HG03039 (cell line): Measurements from ENCODE around the gene PLAC9.
"Not testable (repeated sequence)": the region's sequence is repeated elsewhere in the genome, so short reads cannot be mapped to it uniquely, and the experiment has no call there.

ENCODE experiments used
- ATAC-seq: cut with Tn5 transposase; IDR thresholded peaks from one replicate; pipeline ENCODE4 v1.9.1; 2021; ENCODE audit warnings: mild to moderate bottlenecking, moderate library complexity; ENCODE audit not compliant: unreplicated experiment

PLAC9 gene, protein sequence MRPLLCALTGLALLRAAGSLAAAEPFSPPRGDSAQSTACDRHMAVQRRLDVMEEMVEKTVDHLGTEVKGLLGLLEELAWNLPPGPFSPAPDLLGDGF

DNA sequence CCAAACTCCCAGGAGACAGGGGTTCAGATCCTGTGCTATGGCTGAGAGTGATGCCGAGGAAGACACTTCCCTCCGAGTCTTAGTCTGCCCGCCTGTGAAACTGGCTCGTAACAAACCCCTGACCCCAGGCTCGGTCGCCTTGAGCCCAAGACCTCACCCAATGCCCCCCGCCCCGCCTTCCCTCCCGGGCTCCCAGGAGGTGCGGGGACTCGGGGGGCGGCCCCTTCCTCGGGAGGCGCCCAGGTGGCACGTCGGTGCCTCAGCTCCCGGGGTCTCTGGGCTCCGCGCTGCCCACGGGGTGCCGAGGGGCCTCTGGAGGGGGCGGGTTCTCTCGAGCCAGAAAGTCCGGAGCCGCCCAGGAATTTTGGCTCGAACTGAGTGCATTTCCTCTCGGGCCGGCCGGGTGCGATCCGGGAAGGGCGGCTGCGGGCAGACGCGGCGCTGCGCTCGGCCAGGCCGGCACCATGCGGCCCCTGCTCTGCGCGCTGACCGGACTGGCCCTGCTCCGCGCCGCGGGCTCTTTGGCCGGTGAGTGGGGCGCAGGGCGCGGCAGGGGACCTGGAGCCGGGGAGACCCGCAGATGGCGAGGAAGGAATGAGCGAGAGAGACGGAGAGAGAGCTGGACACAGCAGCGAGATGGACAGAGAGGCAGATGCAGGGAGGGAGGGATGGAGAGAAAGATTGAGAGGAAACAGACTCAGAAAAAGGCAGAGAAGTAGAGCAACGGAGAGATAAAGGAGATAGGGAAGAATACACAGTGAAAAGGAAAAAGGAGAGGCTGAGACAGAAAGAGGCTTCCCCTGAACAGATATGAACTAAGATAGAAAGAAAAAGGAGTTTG, at the start of gene PLAC9:
TSS of gene PLAC9 (plus strand) at position 432 of the 841 bp plus-strand sequence. CDS start at position 465, 33 bp downstream.
- ATAC-seq, result no peak

DNA sequence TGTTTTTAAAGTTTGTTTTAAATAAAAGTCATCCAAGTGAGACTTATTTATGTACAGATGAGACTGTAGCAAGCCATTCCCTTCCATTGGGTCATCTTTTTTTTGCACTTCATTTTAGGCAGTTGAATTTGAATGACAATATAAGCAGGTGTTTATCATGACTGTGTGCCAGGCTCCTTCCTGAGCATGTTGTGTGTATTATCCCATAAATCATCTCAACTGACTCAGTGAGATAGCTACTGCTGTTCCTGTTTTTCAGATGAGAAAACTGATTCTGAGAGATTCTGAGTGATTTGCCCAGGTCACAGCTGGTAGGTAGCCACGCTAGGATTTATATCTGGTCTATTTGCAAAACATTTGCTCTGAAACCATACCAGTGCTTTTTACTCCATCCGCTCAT, 42.4 kb upstream of the PLAC9 start:
- no peak for ATAC-seq

DNA sequence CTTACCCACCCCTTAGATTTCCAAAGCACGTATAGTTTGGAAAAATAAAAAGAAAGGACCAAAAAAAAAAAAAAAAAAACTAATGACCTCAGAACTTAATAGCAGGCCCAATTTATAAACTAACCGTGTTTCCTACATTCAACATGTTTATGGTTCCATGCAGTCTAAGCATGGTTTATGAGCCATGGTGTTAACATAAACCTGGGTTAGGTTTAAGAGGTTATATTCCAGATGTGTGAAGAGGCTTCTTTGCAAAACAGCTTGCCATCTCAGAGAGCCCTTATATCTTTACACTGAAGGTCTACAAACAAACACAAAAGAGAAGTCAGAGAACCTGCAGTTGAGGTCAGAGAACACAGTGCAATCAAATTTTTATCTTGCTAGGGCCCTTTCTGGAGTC, 38.3 kb upstream of the PLAC9 start:
- ATAC-seq, result no peak

DNA sequence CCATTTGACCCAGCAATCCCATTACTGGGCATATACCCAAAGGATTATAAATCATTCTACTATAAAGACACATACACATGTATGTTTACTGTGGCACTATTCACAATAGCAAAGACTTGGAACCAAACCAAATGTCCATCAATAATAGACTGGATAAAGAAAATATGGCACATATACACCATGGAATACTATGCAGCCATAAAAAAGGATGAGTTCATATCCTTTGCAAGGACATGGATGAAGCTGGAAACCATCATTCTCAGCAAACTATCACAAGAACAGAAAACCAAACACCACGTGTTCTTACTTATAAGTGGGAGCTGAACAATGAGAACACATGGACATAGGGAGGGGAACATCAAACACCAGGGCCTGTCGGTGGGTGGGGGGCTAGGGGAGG, 34.3 kb upstream of the PLAC9 start:
- ATAC-seq, result not testable (repeated sequence)

DNA sequence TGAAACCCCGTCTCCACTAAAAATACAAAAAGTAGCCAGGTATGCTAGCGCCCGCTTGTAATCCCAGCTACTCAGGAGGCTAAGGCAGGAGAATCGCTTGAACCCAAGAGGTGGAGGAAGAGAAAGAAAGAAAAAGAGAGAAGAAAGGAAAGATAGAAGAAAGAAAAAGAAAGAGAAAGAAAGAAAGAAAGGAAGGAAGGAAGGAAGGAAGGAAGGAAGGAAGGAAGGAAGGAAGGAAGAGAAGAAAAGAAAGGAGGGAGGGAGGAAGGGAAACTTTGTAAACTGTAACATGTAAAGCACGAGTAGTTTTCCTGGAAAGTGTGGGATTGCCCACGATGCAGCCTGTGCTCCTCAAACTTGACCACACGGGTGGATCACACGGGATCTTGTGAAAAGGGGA, 33.2 kb upstream of the PLAC9 start:
- not testable (repeated sequence) for ATAC-seq

DNA sequence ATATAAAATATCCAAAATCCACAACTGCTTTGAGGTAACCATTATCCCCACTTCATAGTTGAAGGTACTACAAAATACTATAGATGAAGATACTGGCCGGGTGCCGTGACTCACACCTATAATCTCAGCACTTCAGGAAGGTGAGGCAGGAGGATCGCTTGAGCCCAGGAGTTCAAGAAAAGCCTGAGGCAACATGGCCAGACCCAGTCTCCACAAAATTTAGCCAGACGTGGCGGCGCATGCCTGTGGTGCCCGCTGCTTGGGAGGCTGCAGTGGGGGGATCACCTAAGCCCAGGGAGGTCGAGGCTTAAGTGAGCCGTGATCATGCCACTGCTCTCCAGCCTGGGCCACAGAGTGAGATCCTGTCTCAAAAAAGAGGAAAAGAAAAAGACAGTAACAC, 32.4 kb upstream of the PLAC9 start:
- ATAC-seq, result no peak

DNA sequence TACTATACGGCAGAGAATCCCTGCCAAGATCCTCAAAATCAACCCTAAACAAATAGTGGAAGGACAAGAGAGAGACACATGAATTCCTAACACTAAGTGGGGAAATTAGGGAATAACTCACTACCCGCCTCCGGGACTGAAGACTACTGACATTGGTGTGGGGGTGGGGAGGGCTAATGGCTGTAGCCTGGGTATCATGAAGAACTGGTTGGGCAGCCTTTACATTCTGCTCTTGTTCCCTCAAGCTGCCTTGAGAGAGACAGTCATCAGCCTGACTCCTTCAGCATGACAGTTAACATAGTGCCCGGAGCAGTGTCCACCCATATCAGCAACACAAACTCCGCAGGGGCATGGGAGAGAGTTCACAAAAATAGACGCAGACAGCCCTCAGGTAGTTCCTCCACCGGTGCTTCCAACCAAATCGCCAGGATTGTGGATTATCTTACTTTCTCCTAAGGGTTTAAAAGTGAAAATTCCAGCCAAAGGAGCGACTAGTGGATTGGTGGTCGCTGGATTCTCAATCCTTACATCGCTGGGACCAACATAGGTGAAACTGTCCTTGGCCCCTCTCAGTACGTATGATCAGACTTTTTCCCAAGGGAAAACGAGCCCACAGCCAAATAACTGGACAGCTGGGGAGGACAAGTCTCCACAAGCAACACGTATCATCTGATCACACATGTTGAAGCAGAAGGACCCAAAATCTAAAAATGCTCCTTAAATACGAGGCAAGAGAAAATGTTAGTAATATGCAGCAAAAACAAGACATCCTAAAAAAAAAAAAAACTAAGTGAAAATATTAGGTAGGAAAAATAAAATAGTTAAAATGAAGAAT, 31.5 kb upstream of the PLAC9 start:
- no peak for ATAC-seq

DNA sequence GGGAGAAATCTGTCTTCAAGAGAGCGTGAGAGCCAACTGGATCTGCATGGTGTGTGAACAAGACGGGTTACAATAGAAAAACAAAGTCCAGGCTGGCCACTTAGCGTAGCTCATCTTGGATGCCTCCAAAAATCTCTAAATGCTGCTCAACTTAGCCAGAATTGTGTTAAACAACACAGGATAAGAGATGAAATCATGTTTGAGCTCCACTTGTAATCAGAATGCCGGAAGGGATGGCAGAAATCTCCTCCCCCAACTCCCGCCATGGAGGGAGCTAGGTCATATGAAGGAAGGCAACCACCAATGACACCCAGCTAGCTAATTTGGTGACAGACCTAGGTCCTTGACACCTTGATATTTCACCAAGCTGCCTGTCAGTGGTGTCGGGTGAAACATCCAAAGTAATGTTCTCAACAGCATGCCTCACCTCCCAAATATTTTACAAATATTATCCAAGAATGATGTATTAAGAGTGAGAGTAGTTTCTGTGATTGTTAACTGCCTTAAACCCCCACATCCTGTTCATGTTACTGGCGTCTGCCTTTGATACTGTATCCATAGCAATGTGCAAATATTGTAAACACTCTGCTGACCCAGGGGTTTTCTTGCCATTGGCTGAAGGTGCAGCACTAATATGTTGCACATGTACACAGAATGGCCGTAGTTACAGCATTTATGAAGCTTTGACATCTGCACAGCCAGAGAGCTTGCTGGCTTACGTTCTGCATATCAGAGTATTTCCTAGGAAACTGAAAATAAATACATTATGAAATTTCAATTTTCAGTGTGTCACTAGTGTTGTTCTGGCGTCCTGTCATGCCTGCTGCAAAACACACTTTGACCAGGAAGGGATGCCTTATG, 28.2 kb upstream of the PLAC9 start:
- no peak for ATAC-seq

DNA sequence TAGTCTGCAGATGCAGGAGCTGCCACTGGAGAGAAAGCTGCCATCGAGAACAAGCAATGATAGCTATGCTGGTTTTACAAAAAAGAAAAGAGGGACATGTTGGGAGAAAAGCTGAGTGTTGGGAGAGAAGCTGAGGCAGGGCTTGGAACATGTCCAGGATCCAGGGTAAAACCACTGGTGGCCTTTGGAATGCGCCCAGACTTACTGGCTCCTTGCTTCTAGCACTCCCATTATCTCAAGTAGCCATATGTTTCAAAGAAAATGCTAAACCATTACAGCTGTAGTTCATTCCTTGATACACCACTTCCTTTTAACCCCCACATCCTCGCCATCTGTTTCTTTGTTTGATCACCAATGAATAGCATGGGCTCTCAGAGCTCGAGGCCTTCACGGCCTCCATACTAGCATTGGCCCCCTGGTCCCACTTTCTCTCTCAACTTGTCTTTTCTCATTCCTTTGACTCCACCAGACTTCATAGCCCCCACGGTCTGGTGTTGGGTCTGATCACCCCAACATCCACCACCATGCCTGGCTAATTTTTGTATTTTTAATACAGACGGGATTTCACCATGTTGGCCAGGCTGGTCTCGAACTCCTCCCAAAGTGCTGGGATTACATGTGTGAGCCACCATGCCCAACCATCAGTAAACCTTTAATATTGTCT, 23.8 kb upstream of the PLAC9 start:
- ATAC-seq, result no peak

DNA sequence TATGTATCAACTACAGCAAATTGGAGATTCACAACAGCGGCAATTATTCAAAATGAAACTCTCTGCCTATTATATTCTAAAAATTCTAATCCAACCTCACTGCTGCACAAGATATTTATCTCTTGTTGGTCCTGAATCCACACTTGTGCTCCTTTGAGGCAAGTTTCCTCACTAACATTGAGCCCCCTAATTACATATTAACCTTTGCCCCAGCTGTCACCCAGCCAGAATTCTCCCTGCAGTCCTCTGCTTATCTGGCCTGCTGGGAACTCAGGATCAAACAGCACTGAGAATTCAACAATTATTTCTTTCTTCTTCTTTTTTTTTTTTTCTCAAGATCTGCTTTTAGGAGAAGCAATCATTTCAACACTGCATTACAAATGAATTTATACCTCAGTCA, 21.5 kb upstream of the PLAC9 start:
- no peak for ATAC-seq

DNA sequence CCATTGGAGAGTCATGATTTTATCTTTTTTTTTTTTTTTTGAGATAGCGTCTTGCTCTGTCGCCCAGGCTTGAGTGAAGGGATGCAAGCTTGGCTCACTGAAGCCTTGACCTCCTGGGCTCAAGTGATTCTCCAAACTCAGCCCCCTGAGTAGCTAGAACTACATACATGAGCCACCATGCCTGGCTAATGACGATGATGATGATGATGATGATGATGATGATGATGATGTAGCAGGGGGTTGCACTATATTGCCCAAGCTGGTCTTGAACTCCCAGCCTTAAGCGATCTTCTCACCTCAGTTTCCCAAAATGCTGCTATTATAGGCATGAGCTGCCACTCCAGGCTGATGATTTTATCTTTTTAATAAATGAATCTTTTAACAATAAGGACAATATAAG, 13.9 kb upstream of the PLAC9 start:
- ATAC-seq, result no peak

DNA sequence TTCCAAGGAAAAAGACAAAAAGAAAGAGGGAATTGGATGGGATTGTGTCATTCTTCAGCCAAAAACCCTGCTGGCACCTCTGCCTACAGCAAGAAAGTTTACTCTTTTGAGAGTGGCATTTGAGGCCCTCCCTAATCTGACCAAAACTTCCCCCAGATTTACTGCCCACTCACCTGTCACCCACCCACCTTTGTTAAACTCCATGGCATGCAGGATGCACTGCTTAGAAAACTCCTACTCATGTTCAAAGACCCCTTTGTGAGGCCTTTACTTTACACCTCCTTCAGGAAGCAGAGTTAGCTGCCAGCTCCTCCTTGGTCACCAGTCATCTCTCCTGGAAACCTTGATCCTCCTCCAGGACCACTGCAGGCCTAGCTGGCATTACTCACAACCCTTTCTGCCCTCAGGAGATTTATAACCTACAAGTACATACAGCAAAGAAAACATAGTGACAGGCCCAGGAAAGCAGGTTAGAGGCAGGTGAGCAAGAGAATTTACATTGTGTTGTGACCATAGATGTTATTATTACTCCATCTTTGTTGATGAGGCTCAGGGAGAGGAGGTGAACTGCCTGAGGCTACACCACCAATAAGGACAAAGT, 10.3 kb upstream of the PLAC9 start:
- ATAC-seq, result no peak

DNA sequence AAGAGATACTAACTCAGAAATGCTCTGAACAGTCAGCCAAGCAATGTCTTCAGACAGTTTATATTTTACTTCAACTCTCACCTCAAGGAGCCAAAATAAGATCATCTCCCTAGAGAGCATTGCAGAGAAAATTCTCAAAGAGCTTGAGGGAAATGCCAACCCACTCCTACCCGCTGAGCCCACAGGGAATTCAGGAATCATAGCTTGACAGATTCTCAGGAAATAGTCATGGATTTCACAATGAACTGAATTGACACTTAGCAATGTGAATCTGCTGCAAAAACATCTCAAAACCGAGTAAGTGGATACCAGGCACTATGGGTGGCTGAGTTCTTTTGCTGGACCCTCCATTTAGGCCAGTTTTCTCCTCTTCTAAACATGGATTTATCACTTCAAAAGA, 9.8 kb upstream of the PLAC9 start:
- no peak for ATAC-seq

DNA sequence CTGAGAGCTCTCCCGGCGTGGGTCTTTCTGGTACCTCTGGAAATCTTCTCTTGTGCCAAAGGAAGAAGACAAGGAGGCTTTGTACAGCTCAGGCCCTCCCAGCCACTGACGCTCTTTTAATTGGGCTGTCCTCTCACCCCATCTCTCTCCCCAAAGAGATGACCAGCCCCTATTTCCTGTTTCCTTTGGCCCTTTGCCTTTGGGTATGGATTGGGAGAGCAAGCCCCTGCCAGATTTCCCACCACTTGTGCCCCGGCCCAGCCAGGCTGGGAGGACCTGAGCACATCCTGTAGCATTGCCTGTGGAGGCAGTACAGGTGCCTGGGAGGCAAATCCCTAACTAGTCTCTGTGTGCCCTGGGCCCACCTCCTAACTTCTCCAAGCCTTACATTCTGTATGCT, 5.7 kb upstream of the PLAC9 start:
- ATAC-seq, result no peak

DNA sequence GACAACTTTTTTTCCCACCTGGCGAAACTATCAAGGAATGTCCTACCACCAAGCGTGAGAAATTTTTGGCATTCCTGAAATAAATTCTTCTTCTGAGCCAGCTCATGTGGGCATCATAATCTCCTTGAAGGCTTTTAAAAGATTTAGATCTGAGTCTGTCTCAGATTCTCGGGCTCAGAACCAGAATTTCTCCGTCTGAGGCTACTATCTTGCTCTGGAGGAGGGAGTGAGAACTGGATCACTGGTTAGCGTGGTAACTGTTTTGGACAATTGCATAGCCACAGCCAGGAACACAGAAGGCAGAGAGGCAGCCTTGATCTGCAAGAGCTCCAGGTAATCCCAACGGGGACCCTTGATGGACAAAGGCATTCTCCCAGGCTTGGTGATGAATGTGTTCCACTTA, 1.0 kb upstream of the PLAC9 start:
- no peak for ATAC-seq

DNA sequence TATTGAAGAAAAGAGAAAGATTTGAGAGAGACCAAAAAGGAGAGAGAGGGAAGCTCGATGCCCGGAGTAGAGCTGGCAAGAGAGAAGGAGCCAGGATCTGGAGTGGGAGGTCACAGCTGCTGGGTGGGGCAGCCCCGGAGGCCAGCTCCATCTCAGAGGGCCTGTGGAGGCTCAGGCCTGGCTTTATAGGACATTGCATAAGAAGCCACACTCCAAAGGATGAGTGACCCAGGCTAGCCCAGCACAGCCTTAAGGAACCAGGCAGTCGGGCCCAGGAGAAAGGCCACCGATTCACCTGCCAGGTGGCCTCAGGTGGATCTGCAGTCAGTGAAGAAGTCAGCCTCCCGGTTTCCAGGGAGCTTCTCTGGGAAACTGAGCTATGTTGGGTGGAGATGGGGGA, 676 bp downstream of the PLAC9 start:
- ATAC-seq, result no peak

DNA sequence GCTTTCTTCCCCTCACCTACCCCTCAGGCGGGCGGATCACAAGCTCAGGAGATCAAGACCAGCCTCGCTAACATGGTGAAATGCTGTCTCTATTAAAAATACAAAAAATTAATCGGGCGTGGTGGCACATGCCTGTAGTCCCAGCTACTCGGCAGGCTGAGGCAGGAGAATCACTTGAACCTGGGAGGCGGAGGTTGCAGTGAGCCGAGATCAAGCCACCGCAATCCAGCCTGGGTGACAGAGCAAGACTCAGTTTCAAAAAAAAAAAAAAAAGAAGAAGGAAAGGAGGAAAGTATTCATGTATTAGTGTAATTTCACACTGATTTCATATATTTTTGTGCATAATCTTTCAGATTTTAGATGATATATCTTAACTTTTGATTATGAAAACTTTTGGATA, 1.2 kb downstream of the PLAC9 start:
- not testable (repeated sequence) for ATAC-seq

DNA sequence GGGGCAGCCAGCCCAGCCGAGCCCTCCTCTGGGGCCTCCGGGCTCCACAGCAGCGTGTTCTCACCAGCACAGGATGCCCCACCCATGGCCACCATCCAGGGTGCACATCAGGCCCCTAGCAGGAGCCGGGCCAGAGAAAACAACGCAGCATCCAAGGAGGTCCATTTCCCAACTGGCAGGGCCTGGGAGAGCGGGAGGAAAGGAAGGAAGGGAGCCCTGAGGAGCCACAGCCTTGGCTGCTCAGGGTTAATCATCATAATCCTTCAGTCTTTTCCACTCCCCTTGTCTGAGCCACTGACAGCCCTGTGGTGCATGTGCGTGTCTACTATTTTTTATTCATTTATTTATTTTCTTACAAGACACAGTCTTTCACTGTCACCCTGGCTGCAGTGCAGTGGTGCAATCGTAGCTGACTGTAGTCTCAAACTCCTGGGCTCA, 3.6 kb downstream of the PLAC9 start:
- ATAC-seq, result no peak

DNA sequence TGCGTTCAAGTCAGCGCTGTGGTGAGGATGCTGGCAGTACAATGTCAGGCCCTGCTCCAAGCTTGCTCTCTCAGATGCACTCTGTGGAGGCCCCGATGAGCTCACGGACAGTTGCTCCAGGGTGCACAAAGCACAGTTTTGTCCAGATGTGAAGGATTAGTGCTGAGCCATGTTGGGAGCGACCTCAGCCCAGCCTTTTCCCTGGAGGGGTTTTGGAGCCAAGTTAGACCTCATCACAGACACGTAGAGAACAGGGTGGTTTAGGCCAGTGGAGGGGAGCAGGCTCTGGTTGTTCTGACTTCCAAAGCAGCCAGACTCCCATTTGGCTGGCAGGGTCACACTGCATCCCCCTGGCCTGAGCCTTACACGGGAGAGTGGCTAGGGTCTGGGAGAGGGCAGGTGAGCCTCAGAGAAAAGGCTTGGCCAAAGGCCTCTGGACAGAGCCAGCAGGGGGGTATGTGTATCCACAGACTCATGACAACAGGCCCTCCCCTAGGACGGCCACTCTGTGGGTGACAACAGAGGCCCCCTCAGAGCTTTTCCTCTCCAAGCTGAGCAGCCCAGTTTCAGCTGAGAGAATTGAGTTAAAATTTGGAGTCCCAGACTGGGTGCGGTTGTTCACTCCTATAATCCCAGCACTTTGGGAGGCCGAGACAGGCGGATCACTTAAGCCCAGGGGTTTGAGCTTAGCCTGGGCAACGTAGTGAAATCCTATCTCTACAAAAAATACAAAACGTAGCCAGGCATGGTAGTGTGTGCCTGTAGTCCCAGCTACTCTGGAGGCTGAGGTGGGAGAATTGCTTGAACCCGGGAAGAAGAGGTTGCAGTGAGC, 4.7 kb downstream of the PLAC9 start:
- ATAC-seq, result no peak
